ENCODE results near the gene GFRA3. TPM values are rescaled to one million over a fixed set of nuclear protein-coding genes. Genes with fewer than 3 reads are reported as not detected.

GFRA3 gene
- total RNA-seq, 1 experiment from 2014 or later = 0.83 TPM

DNA sequence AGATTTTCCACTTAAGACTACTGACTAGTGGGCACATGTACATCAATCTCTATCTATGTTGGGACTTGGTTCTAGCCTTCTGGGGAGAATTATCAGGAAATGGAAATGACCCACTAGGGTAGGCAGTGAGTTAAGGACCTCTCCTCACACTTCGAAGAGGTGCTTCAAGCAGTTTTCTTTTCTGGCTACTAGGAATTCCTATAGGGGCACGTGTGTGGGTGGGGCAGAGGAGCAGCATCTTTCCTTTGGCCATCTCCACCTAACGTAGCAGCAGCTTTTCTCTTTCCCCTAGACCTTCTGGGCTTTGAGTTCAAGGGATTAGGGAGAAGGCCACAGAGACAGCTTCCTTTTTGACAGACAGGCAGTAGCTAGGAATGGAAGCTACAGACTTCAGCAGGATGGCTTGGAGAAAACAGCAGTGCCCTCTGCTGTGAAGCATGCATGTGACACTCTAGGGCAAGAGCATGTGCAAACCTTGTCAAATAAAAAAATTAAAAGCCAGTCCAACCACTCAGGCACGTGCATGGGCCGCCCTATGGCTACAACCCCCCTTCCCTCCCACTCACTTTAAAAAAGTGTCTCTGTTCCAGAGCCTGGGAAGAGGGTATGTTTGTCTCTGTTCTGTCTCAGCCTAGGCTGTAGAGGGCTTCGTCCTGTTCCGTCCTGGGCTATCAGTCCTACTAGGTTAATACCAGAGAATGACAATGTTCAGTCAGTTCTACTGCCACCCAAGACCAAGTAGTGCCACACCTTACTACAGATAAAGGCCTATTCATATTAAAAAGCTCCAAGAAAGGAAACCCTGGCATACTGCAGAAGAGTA lies 8.7 kb upstream of the GFRA3 start:
- no TSS peak for BruUV-seq (replicated peaks)
- Mint-ChIP-seq H3K36me3 (ENCODE audit: insufficient read depth, unreplicated experiment) (no peaks in the 10 kb centered on the region), H3K9me3 (ENCODE audit: low read depth, unreplicated experiment) (no peaks in the 10 kb centered on the region), H3K27ac (ENCODE audit: unreplicated experiment) (no peak overlapping the region), H3K4me3 (ENCODE audit: low read depth, unreplicated experiment) (no peak overlapping the region), H3K4me1 (ENCODE audit: low read depth, unreplicated experiment) (no peaks in the 10 kb centered on the region), H3K27me3 (ENCODE audit: unreplicated experiment) (peaks cover 3% of the 10 kb centered on the region)
- TF ChIP-seq, protein P1, sequence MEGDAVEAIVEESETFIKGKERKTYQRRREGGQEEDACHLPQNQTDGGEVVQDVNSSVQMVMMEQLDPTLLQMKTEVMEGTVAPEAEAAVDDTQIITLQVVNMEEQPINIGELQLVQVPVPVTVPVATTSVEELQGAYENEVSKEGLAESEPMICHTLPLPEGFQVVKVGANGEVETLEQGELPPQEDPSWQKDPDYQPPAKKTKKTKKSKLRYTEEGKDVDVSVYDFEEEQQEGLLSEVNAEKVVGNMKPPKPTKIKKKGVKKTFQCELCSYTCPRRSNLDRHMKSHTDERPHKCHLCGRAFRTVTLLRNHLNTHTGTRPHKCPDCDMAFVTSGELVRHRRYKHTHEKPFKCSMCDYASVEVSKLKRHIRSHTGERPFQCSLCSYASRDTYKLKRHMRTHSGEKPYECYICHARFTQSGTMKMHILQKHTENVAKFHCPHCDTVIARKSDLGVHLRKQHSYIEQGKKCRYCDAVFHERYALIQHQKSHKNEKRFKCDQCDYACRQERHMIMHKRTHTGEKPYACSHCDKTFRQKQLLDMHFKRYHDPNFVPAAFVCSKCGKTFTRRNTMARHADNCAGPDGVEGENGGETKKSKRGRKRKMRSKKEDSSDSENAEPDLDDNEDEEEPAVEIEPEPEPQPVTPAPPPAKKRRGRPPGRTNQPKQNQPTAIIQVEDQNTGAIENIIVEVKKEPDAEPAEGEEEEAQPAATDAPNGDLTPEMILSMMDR (IDR thresholded peaks at IDR 0.05; ENCODE audit: unreplicated experiment) = no peak
- CTCF ChIA-PET = interaction anchor here (0.6 to 1.4 kb wide), 9 partner anchors 40 to 104 kb away, joined by 3 to 10 read pairs (median 4); partner anchors contain the start of genes BRD8, CDC23 and KIF20A
- peak; percentile 50 for DNase-seq
- intact Hi-C loops (cut with micrococcal nuclease; ENCODE audit: unreplicated experiment) = loop anchor here (1.0 kb wide), 3 partner anchors 60 to 103 kb away; partner anchors contain the start of gene CDC23

DNA sequence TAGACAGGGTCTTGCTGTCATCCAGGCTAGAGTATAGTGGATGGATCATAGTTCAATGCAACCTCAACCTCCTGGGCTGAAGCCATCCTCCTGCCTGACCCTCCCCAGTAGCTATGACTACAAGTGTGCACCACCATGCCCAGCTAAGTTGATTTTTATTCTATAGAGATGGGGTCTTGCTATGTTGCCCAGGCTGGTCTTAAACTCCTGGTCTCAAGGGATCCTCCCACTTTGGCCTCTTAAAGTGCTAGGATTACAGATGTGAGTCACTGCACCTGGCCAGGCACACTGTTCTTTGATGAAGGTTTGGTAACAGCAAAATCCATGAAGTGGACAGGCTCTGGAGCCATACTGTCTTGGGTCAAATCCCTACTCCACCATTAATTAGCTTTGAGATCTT lies 6.5 kb upstream of the GFRA3 start:
- intact Hi-C loops (cut with micrococcal nuclease; ENCODE audit: unreplicated experiment) = no loop called here
- CTCF ChIA-PET = no interaction called here
- no TSS peak for BruUV-seq (replicated peaks)

DNA sequence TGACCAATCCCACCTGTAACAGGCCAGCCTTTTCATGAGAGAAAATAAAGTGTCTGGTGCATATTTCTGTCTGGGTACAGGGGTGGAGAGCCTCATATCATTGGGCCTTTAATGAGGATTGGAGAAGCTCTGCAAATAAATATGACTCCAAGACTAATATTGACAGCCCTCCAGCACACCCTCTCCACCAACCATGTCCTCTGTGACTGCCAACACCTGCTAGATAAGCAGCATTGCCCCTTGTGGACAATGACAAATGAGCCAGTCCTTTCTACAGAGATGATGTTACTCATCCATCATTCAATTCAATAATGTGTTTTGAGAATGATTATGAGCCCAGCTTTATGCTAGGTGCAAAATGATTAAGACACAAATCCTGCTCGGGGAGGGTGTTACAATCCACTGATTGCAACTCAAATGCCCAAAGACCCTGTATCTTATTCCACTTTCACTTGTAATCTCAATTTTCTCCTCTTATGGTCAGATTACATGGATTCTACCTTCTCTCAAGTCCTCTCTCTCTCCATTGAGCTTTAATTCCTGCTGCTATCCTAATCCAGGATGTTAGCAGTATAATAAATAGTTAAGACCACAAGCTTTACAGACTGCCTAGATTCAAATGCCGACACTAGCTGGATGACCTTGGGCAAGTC lies 2.1 kb upstream of the GFRA3 start:
- Mint-ChIP-seq H3K4me1 (ENCODE audit: low read depth, unreplicated experiment) (peaks cover 3% of the 10 kb centered on the region), H3K9me3 (ENCODE audit: low read depth, unreplicated experiment) (no peaks in the 10 kb centered on the region), H3K36me3 (ENCODE audit: insufficient read depth, unreplicated experiment) (peaks cover 5% of the 10 kb centered on the region), H3K27me3 (ENCODE audit: unreplicated experiment) (peaks cover 35% of the 10 kb centered on the region), H3K4me3 (ENCODE audit: low read depth, unreplicated experiment) (no peak overlapping the region), H3K27ac (ENCODE audit: unreplicated experiment) (no peak overlapping the region)
- TF ChIP-seq, protein P1 (IDR thresholded peaks at IDR 0.05; ENCODE audit: unreplicated experiment) = no peak
- intact Hi-C loops (cut with micrococcal nuclease; ENCODE audit: unreplicated experiment) = no loop called here
- no peak for DNase-seq
- CTCF ChIA-PET = no interaction called here
- BruUV-seq (replicated peaks) = no TSS peak

More for the DNA sequence above, 6.5 kb upstream of the GFRA3 start:
- H3K36me3 Mint-ChIP-seq (ENCODE audit: insufficient read depth, unreplicated experiment) = no peaks in the 10 kb centered on the region
- no peaks in the 10 kb centered on the region for H3K9me3 Mint-ChIP-seq (ENCODE audit: low read depth, unreplicated experiment)
- TF ChIP-seq, protein P1 (IDR thresholded peaks at IDR 0.05; ENCODE audit: unreplicated experiment) = no peak
- H3K4me1 Mint-ChIP-seq (ENCODE audit: low read depth, unreplicated experiment) = no peaks in the 10 kb centered on the region
- no peak overlapping the region for H3K27ac Mint-ChIP-seq (ENCODE audit: unreplicated experiment)
- DNase-seq = no peak
- H3K4me3 Mint-ChIP-seq (ENCODE audit: low read depth, unreplicated experiment) = no peak overlapping the region
- H3K27me3 Mint-ChIP-seq (ENCODE audit: unreplicated experiment) = peaks cover 14% of the 10 kb centered on the region

DNA sequence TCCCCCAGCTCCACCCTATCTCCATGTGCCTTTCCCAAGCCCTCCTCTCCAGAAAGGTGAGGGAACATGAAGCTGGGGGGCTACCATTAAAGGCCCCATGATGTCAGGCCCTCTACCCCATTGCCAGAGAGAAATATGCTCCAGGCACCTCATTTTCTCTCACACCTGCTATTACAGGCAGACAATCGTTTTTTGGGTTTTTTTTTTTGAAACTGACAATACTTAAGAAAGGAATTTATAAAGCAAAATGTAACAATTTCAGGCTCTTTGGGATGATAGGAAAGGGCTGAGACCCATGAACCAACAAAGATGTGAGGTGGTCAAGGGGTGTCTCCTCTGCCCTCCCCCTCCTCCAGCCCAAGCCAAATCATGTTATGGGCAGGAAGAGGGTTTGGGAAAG lies 1.5 kb upstream of the GFRA3 start:
- DNase-seq = no peak
- Mint-ChIP-seq H3K27ac (ENCODE audit: unreplicated experiment) (no peak overlapping the region), H3K9me3 (ENCODE audit: low read depth, unreplicated experiment) (no peaks in the 10 kb centered on the region), H3K4me1 (ENCODE audit: low read depth, unreplicated experiment) (peaks cover 8% of the 10 kb centered on the region), H3K4me3 (ENCODE audit: low read depth, unreplicated experiment) (no peak overlapping the region), H3K27me3 (ENCODE audit: unreplicated experiment) (peaks cover 35% of the 10 kb centered on the region), H3K36me3 (ENCODE audit: insufficient read depth, unreplicated experiment) (peaks cover 5% of the 10 kb centered on the region)
- TF ChIP-seq, protein P1 (IDR thresholded peaks at IDR 0.05; ENCODE audit: unreplicated experiment) = no peak
- intact Hi-C loops (cut with micrococcal nuclease; ENCODE audit: unreplicated experiment) = no loop called here
- CTCF ChIA-PET = no interaction called here
- BruUV-seq (replicated peaks) = no TSS peak

Data from Calu3 (cell line).